Natural killer cell treated with Interleukin-12 subunit alpha and Interleukin-12 subunit beta and Interleukin-15 and Interleukin-18, amount 100 ng/mL, for 72 hours (primary cell): ENCODE measurements around the gene FKBP14. TPM values are rescaled to one million over a fixed set of nuclear protein-coding genes. Genes with fewer than 3 reads are reported as not detected.

ENCODE experiments used
- ATAC-seq, 2 donors: fragments of 150-1000 bp; cut with Tn5 transposase in 1 of 2; sonication (Bioruptor Pico), chemical (Tn5 transposase) in 1 of 2; 2 replicates each; pipeline ENCODE4 v1.10.0; 2021
- DNase-seq: peaks from one replicate; pipeline ENCODE4 v3.0.0; 2022; ENCODE audit warnings: low spot score
- H3K27ac Mint-ChIP-seq, 2 donors: 1 replicate in 1 of 2; 2 replicates in 1 of 2; pipeline ENCODE4 v1.8.0; 2022; ENCODE audit warnings: mixed read lengths in 2 of 2, mild to moderate bottlenecking in 1 of 2, moderate library complexity in 1 of 2
- H3K27me3 Mint-ChIP-seq, 2 donors: 1 replicate in 1 of 2; 2 replicates in 1 of 2; pipeline ENCODE4 v1.8.0; 2022; ENCODE audit warnings: mixed read lengths in 2 of 2
- H3K36me3 Mint-ChIP-seq: one replicate; pipeline ENCODE4 v1.8.0; 2022; ENCODE audit warnings: mixed read lengths
- H3K4me1 Mint-ChIP-seq, 2 donors: 1 replicate in 1 of 2; 2 replicates in 1 of 2; pipeline ENCODE4 v1.8.0; 2022; ENCODE audit warnings: low read depth in 2 of 2, mixed read lengths in 2 of 2, mild to moderate bottlenecking in 1 of 2
- H3K4me3 Mint-ChIP-seq: one replicate; pipeline ENCODE4 v1.8.0; 2022; ENCODE audit warnings: mixed read lengths
- H3K9me3 Mint-ChIP-seq: 2 replicates; pipeline ENCODE4 v1.8.0; 2022; ENCODE audit warnings: mixed read lengths
- total RNA-seq, 2 donors: library from RNA; stranded (reverse); gene quantifications; one replicate each; pipeline ENCODE4 v1.2.3, GENCODE V29; 2022

FKBP14 gene
- total RNA-seq, 2 donors from 2014 or later: 12.6 to 20.6 TPM

- peaks cover 3 to 21% of the 10 kb centered on the region in 2 donors for H3K27me3 Mint-ChIP-seq
- peaks cover 13% of the 10 kb centered on the region for H3K36me3 Mint-ChIP-seq
- H3K4me3 Mint-ChIP-seq: no peak overlapping the region
- H3K27ac Mint-ChIP-seq: no peak overlapping the region
- no peaks in the 10 kb centered on the region for H3K4me1 Mint-ChIP-seq
- ATAC-seq (no peak), DNase-seq (no peak)
- H3K9me3 Mint-ChIP-seq: peaks cover 4% of the 10 kb centered on the region
These were observed 30.9 kb downstream of the FKBP14 start for GRCh38 chr7:29995652-29996051.

DNA sequence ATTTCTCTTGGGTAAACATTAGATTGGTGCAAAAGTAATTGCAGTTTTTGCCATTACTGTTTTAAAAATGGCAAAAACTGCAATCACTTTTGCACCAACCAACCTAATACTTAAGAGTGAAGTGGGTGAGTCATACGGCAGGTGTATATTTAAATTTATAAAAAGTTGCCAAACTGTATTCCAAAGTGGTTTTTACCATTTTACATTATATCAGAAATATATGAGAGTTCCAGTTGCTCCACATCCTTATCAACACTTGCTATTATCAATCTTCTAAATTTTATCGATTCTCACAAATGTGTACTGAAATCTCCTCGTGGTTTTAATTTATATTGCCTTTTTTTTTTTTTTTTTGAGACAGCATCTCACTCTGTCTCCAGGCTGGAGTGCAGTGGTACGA is 33.4 kb downstream of the FKBP14 start:
- peaks cover 3 to 31% of the 10 kb centered on the region in 2 donors for H3K27me3 Mint-ChIP-seq
- H3K4me1 Mint-ChIP-seq: peaks cover 9 to 10% of the 10 kb centered on the region in 2 donors
- DNase-seq (no peak), ATAC-seq (no peak)
- H3K4me3 Mint-ChIP-seq: no peak overlapping the region
- H3K9me3 Mint-ChIP-seq: peaks cover 4% of the 10 kb centered on the region
- H3K36me3 Mint-ChIP-seq: peaks cover 13% of the 10 kb centered on the region
- no peak overlapping the region for H3K27ac Mint-ChIP-seq

DNA sequence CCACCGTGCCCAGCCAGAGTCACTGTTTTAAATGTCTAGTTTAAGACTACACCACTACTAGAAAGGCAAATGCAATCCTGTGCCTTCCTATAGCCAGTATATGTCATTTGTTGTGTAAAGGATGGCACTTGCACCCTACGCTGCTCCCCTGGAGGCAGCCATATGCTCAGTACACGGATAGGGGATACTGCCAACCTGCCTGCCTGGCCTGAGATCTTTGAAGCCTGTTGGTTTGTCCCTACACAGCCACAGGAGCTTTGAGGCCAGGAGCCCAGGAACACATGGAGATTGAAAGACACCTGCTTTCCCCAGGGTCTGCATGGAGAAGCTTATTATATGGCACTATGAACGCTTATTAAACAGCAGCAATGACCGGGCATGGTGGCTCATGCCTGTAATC is 34.6 kb downstream of the FKBP14 start:
- Mint-ChIP-seq H3K36me3 (peaks cover 7% of the 10 kb centered on the region), H3K4me1 (peaks cover 18 to 19% of the 10 kb centered on the region in 2 donors), H3K4me3 (no peak overlapping the region), H3K9me3 (peaks cover 4% of the 10 kb centered on the region), H3K27ac (no peak overlapping the region), H3K27me3 (peaks cover 3 to 34% of the 10 kb centered on the region in 2 donors)
- no peak for ATAC-seq
- no peak for DNase-seq

- Mint-ChIP-seq H3K36me3 (no peaks in the 10 kb centered on the region), H3K27me3 (peaks cover 0 to 28% of the 10 kb centered on the region in 2 donors), H3K27ac (peak overlapping the region in 1 of 2 donors; percentile 82), H3K9me3 (no peaks in the 10 kb centered on the region), H3K4me1 (peaks cover 18 to 21% of the 10 kb centered on the region in 2 donors), H3K4me3 (no peak overlapping the region)
- ATAC-seq: no peak
- DNase-seq: no peak
These were observed 35.6 kb downstream of the FKBP14 start for GRCh38 chr7:29990931-29991330.

DNA sequence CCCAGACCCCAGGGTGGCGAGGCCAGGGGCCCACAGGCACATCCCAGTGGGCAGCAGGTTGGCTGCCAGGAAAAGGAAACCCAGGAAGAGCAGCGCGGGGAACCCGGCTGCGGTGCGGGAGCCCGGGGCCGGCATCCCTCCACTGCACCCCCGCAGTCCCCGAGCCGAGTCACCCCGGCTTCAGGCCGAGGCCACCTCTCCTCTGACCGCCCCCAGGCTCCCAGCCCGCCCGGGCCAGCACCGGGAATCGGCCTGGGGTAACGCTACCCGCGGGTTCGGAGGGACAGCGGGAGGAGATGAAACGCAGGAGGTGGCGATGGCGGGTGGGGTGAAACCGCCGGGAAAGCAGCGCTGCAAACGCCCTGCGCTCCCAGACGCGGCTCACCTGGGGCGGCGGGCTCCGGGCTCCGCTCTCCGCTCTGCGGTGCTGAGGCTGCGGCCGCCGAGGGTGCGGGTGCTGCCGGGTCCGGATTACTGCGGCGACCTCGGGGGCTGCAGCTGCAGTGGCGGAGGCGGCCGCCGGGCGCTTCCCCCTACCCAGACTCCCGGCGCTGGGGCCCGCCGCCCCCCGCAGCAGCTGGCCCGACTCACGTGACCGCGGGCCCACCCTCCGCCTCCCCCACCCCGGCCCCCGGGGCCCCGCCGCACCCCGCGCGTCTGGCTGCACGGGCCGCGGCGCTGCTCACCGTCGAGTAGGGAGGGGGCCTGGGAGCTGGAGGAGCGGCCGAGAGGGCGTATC is 37.1 kb downstream of the FKBP14 start, which contains the start of gene SCRN1:
Gene SCRN1 (minus strand): TSS at position 545 of the 739 bp plus-strand sequence. CDS start 20,734 bp downstream, outside the sequence.
- Mint-ChIP-seq H3K9me3 (no peaks in the 10 kb centered on the region), H3K36me3 (no peaks in the 10 kb centered on the region), H3K4me1 (peaks cover 24 to 27% of the 10 kb centered on the region in 2 donors), H3K27ac (peak within 1 kb of the TSS; percentile 81 to 89), H3K27me3 (peaks cover 0 to 28% of the 10 kb centered on the region in 2 donors), H3K4me3 (peak within 1 kb of the TSS; percentile 87)
- DNase-seq: peak; percentile 64
- ATAC-seq: peak; percentile 56 to 73

GRCh38 chr7:29988424-29989256 is 37.9 kb downstream of the FKBP14 start:
- H3K27me3 Mint-ChIP-seq: peaks cover 0 to 28% of the 10 kb centered on the region in 2 donors
- DNase-seq (peak; percentile 69), ATAC-seq (peak; percentile 73 to 77)
- H3K9me3 Mint-ChIP-seq: no peaks in the 10 kb centered on the region
- H3K4me1 Mint-ChIP-seq: peaks cover 26 to 27% of the 10 kb centered on the region in 2 donors
- no peaks in the 10 kb centered on the region for H3K36me3 Mint-ChIP-seq
- peak overlapping the region; percentile 87 for H3K4me3 Mint-ChIP-seq
- peak overlapping the region; percentile 81 to 89 for H3K27ac Mint-ChIP-seq

- Mint-ChIP-seq H3K36me3 (no peaks in the 10 kb centered on the region), H3K27me3 (peaks cover 0 to 28% of the 10 kb centered on the region in 2 donors), H3K4me1 (peaks cover 27% of the 10 kb centered on the region in 2 donors), H3K4me3 (peak overlapping the region; percentile 87), H3K9me3 (no peaks in the 10 kb centered on the region), H3K27ac (peak overlapping the region; percentile 81 to 89)
- DNase-seq: no peak
- no peak for ATAC-seq
These were observed 38.6 kb downstream of the FKBP14 start for GRCh38 chr7:29987811-29988317.

GRCh38 chr7:29987083-29987482 is 39.4 kb downstream of the FKBP14 start:
- Mint-ChIP-seq H3K36me3 (no peaks in the 10 kb centered on the region), H3K9me3 (no peaks in the 10 kb centered on the region), H3K27ac (peak overlapping the region; percentile 3 to 81), H3K4me3 (no peak overlapping the region), H3K4me1 (peaks cover 27% of the 10 kb centered on the region in 2 donors), H3K27me3 (peaks cover 0 to 28% of the 10 kb centered on the region in 2 donors)
- DNase-seq (no peak), ATAC-seq (no peak)

- Mint-ChIP-seq H3K36me3 (no peaks in the 10 kb centered on the region), H3K4me3 (no peak overlapping the region), H3K9me3 (no peaks in the 10 kb centered on the region), H3K27me3 (no peaks in the 10 kb centered on the region), H3K4me1 (peaks cover 0 to 6% of the 10 kb centered on the region in 2 donors), H3K27ac (no peak overlapping the region)
- DNase-seq (no peak), ATAC-seq (no peak)
These were observed 46.4 kb downstream of the FKBP14 start for GRCh38 chr7:29980151-29980550.

GRCh38 chr7:29977886-29978651 is 48.4 kb downstream of the FKBP14 start:
- no peaks in the 10 kb centered on the region for H3K9me3 Mint-ChIP-seq
- H3K27ac Mint-ChIP-seq: no peak overlapping the region
- ATAC-seq (no peak), DNase-seq (no peak)
- H3K4me1 Mint-ChIP-seq: peaks cover 0 to 3% of the 10 kb centered on the region in 2 donors
- no peaks in the 10 kb centered on the region for H3K36me3 Mint-ChIP-seq
- no peak overlapping the region for H3K4me3 Mint-ChIP-seq
- H3K27me3 Mint-ChIP-seq: no peaks in the 10 kb centered on the region

- H3K36me3 Mint-ChIP-seq: no peaks in the 10 kb centered on the region
- ATAC-seq (no peak), DNase-seq (no peak)
- no peaks in the 10 kb centered on the region for H3K9me3 Mint-ChIP-seq
- H3K4me1 Mint-ChIP-seq: peaks cover 0 to 3% of the 10 kb centered on the region in 2 donors
- no peak overlapping the region for H3K4me3 Mint-ChIP-seq
- no peaks in the 10 kb centered on the region for H3K27me3 Mint-ChIP-seq
- no peak overlapping the region for H3K27ac Mint-ChIP-seq
These were observed 49.7 kb downstream of the FKBP14 start for GRCh38 chr7:29976673-29977415.

- Mint-ChIP-seq H3K27ac (no peak overlapping the region), H3K9me3 (no peaks in the 10 kb centered on the region), H3K4me1 (peaks cover 0 to 3% of the 10 kb centered on the region in 2 donors), H3K36me3 (no peaks in the 10 kb centered on the region), H3K4me3 (no peak overlapping the region), H3K27me3 (no peaks in the 10 kb centered on the region)
- DNase-seq (no peak), ATAC-seq (no peak)
These were observed 50.2 kb downstream of the FKBP14 start for GRCh38 chr7:29976266-29976665.

- Mint-ChIP-seq H3K4me3 (no peak overlapping the region), H3K9me3 (no peaks in the 10 kb centered on the region), H3K4me1 (peaks cover 6 to 9% of the 10 kb centered on the region in 2 donors), H3K27ac (no peak overlapping the region), H3K27me3 (peaks cover 0 to under 1% of the 10 kb centered on the region in 2 donors), H3K36me3 (no peaks in the 10 kb centered on the region)
- DNase-seq (no peak), ATAC-seq (no peak)
These were observed 50.9 kb downstream of the FKBP14 start for GRCh38 chr7:29975561-29975960.
